Measurements from ENCODE around the gene AHNAK2. TPM values are rescaled to one million over a fixed set of nuclear protein-coding genes. Genes with fewer than 3 reads are reported as not detected.

AHNAK2 gene
- total and polyA plus RNA-seq, 8 donors = 0.75 to 2.4 (median 1.4) TPM

DNA sequence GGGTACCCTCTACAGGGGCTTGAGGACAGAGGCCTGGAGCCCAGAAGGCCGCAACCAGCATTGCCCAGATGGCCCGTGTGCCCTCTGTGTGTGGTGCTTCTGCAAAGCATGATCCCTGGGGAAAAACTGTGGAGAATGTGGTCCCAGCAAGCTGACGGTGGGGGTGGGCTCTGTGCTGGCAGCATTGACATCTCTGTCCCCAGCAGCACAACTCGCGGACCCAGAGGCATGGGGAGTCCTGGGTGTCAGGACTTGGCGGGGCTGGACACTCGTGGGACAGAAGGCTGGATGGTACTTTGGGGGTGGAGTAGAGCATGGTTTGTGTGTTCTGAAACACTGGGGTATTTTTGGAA, 11.8 kb upstream of the AHNAK2 start:
- FAIRE-seq (no peak), DNase-seq (peak in 2 of 6 donors; percentile 29 to 47), ATAC-seq (no peak)
- H3K9me3 ChIP-seq = no peaks in the 10 kb centered on the region
- H3K36me3 ChIP-seq = peaks cover 0 to 14% (median 5%) of the 10 kb centered on the region in 3 donors
- H3K4me3 ChIP-seq = no peak overlapping the region
- TF ChIP-seq, protein P1, sequence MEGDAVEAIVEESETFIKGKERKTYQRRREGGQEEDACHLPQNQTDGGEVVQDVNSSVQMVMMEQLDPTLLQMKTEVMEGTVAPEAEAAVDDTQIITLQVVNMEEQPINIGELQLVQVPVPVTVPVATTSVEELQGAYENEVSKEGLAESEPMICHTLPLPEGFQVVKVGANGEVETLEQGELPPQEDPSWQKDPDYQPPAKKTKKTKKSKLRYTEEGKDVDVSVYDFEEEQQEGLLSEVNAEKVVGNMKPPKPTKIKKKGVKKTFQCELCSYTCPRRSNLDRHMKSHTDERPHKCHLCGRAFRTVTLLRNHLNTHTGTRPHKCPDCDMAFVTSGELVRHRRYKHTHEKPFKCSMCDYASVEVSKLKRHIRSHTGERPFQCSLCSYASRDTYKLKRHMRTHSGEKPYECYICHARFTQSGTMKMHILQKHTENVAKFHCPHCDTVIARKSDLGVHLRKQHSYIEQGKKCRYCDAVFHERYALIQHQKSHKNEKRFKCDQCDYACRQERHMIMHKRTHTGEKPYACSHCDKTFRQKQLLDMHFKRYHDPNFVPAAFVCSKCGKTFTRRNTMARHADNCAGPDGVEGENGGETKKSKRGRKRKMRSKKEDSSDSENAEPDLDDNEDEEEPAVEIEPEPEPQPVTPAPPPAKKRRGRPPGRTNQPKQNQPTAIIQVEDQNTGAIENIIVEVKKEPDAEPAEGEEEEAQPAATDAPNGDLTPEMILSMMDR (IDR thresholded peaks at IDR 0.05) = no peak
- 85 to 90% methylated on average over 7 of the region's 7 CpGs for WGBS, 2 donors
- H3K27ac ChIP-seq = no peak overlapping the region
- H3K27me3 ChIP-seq = no peaks in the 10 kb centered on the region
- peaks cover 0 to 8% (median 5%) of the 10 kb centered on the region in 3 donors for H3K4me1 ChIP-seq
- intact Hi-C loops (cut with DNase I) = no loop called here

- no peak for FAIRE-seq
- H3K27me3 ChIP-seq = no peaks in the 10 kb centered on the region
- DNase-seq = peak in 1 of 6 donors; percentile 64
- peaks cover 0 to 14% (median 5%) of the 10 kb centered on the region in 3 donors for H3K36me3 ChIP-seq
- H3K27ac ChIP-seq = no peak overlapping the region
- TF ChIP-seq, protein P1 (IDR thresholded peaks at IDR 0.05) = no peak
- 87 to 90% methylated on average over 16 of the region's 16 CpGs for WGBS, 2 donors
- intact Hi-C loops (cut with DNase I) = no loop called here
- no peaks in the 10 kb centered on the region for H3K9me3 ChIP-seq
- ATAC-seq = no peak
- H3K4me3 ChIP-seq = no peak overlapping the region
- peaks cover 0 to 8% (median 5%) of the 10 kb centered on the region in 3 donors for H3K4me1 ChIP-seq
These were observed 11.2 kb upstream of the AHNAK2 start for GRCh38 chr14:104989236-104989950.

- no peak overlapping the region for H3K27ac ChIP-seq
- H3K36me3 ChIP-seq = no peaks in the 10 kb centered on the region
- no peaks in the 10 kb centered on the region for H3K9me3 ChIP-seq
- peaks cover 0 to 8% (median 5%) of the 10 kb centered on the region in 3 donors for H3K4me1 ChIP-seq
- peak in 2 of 6 donors; percentile 48 to 64 for DNase-seq
- intact Hi-C loops (cut with DNase I) = no loop called here
- no peak for ATAC-seq
- H3K27me3 ChIP-seq = no peaks in the 10 kb centered on the region
- WGBS, 2 donors = 37 to 43% methylated on average over 19 of the region's 19 CpGs
- FAIRE-seq = no peak
- H3K4me3 ChIP-seq = peak overlapping the region; percentile 53 to 94 (median 88)
- TF ChIP-seq, protein P1 (IDR thresholded peaks at IDR 0.05) = no peak
These were observed 8.5 kb upstream of the AHNAK2 start for GRCh38 chr14:104986487-104987164.

GRCh38 chr14:104985675-104986486, 7.7 kb upstream of the AHNAK2 start, which contains the start of gene CLBA1:
TSS of gene CLBA1 (plus strand) at chr14:104985788. CDS start at chr14:104986432, 644 bp downstream.
- FAIRE-seq (no peak), ATAC-seq (peak; percentile 95 to 98 (median 98)), DNase-seq (peak; percentile 84 to 96 (median 93))
- no peaks in the 10 kb centered on the region for H3K27me3 ChIP-seq
- intact Hi-C loops (cut with DNase I) = no loop called here
- peak within 1 kb of the TSS; percentile 36 to 77 (median 74) for H3K27ac ChIP-seq
- TF ChIP-seq, protein P1 (IDR thresholded peaks at IDR 0.05) = no peak
- WGBS, 2 donors = 1% methylated on average over 29 to 77 of the region's 77 CpGs
- no peaks in the 10 kb centered on the region for H3K9me3 ChIP-seq
- peaks cover 0 to 8% (median 5%) of the 10 kb centered on the region in 3 donors for H3K4me1 ChIP-seq
- H3K36me3 ChIP-seq = no peaks in the 10 kb centered on the region
- H3K4me3 ChIP-seq = peak within 1 kb of the TSS; percentile 53 to 94 (median 88)

Measured in pancreas (tissue), 10 donors.